ENCODE measurements around the gene DNAJC17. TPM values are rescaled to one million over a fixed set of nuclear protein-coding genes. Genes with fewer than 3 reads are reported as not detected.

The DNAJC17 gene
- total RNA-seq, 1 experiment from 2014 or later = 53.3 TPM

DNA sequence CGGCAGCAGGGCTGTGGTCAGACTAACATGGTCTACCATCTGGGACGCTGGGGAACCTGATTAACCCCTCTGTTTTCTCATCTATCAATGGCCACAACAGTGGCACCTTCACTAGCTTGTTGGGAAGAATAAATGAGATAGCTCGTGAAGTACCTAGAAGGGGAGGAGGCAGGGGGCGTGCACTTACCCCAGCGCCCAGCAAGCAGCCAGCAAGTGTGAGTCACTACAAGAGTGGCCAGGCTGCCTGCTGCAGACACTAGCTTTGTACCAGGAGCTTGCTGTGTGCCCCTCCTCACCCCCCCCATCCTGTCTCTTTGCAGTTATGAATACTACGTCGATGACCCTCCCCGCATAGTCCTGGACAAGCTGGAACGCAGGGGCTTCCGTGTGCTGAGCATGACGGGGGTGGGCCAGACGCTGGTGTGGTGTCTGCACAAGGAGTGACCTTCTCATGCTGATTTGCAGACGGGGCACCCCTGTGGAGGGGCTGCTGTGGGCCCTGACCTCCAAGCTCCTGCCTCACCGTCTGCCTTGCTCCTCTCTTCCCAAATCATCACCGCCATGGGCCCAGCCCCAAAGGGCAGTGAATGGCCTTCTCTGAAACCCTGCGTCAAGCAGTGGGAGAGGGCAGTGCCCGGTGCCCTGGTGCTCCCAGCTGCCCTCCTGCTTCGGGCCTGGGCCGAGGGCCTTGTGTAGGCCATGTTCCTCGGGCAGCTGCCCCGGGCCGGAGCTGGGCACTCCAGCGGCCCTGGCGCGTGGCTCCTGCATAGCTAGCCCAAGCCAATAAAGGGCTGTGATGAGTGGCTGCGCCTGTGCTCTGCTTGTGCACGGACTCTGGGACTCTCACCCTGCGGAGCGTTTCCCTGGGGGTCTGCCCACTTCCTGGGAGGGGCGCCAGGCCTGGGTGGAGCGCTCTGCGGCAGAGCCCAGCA lies 40.1 kb downstream of the DNAJC17 start:
- Histone ChIP-seq H3K4me1 (ENCODE audit: insufficient read depth, low read length) (peaks cover 57% of the 10 kb centered on the region), H3K4me3 (ENCODE audit: low read length) (no peak overlapping the region), H3K9ac (ENCODE audit: low read length) (no peak overlapping the region), H3K27ac (ENCODE audit: low read length) (no peak overlapping the region), H4K20me1 (ENCODE audit: low read length) (no peaks in the 10 kb centered on the region), H3K9me3 (ENCODE audit: low read length) (no peaks in the 10 kb centered on the region), H3K4me2 (ENCODE audit: low read length) (no peak overlapping the region), H3K79me2 (ENCODE audit: low read length) (no peaks in the 10 kb centered on the region), H3F3A (ENCODE audit: low read length, unreplicated experiment) (no peaks in the 10 kb centered on the region), H3K36me3 (ENCODE audit: low read depth, low read length) (no peaks in the 10 kb centered on the region), H2AFZ (ENCODE audit: low read length) (no peak overlapping the region), H3K9me2 (replicated peaks; ENCODE audit: low read length) (no peaks in the 10 kb centered on the region), H3K27me3 (ENCODE audit: low read length) (no peaks in the 10 kb centered on the region)
- ChIA-PET CTCF (interaction anchor here (0.7 to 1.1 kb wide), 3 partner anchors 9 to 21 kb away, joined by 3 to 4 read pairs (median 3); no protein-coding TSS in a partner anchor), POLR2A (ENCODE audit: unreplicated experiment) (interaction anchor here (0.6 kb wide), 1 partner anchor 29 kb away, joined by 3 read pairs; no protein-coding TSS in a partner anchor)
- DNase-seq (peak; percentile 54), ATAC-seq (no peak)
- intact Hi-C loops (cut with micrococcal nuclease) = no loop called here
- TF ChIP-seq, protein P1, sequence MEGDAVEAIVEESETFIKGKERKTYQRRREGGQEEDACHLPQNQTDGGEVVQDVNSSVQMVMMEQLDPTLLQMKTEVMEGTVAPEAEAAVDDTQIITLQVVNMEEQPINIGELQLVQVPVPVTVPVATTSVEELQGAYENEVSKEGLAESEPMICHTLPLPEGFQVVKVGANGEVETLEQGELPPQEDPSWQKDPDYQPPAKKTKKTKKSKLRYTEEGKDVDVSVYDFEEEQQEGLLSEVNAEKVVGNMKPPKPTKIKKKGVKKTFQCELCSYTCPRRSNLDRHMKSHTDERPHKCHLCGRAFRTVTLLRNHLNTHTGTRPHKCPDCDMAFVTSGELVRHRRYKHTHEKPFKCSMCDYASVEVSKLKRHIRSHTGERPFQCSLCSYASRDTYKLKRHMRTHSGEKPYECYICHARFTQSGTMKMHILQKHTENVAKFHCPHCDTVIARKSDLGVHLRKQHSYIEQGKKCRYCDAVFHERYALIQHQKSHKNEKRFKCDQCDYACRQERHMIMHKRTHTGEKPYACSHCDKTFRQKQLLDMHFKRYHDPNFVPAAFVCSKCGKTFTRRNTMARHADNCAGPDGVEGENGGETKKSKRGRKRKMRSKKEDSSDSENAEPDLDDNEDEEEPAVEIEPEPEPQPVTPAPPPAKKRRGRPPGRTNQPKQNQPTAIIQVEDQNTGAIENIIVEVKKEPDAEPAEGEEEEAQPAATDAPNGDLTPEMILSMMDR (conservative IDR thresholded peaks at IDR 0.05; ENCODE audit: low read depth, low read length) = no peak
- TF ChIP-seq EZH2 (IDR thresholded peaks at IDR 0.05; ENCODE audit: low read length, unreplicated experiment) (no peak), EZH2phosphoT487 (IDR thresholded peaks at IDR 0.05; ENCODE audit: borderline replicate concordance, low read length) (no peak)
- BruUV-seq (replicated peaks) = no TSS peak

DNA sequence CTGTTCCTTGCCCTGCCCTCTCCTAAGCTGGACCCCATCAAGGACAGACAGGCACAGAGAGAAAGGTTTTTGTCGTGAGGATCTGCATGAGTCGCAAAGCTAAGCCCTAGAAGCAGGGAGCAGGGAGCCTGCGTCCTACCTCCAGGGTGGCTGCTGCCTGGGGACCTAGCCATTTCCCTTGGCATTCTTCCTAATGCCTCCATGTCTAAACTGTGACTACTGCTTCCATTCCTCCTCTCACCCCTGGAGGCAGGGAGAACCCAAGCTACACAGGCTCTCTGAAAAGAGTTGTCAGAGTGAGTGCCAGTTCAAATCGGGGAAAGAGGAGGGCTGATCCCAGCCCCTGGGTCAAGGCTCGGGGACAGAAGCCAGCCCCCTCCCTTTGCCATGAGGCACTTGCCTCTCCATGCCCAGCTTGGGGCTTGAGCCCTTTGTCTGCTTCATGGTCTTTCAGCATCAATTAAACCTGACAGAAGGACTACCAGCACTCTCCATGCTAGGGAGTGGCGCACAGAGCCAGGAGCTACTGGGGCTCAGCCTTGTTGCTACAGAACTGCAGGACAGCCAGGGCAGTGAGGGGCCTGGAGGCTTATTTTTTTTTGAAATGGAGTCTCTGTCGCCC lies 41.0 kb downstream of the DNAJC17 start:
- H3K79me2 ChIP-seq (ENCODE audit: low read length) = no peaks in the 10 kb centered on the region
- H3K9ac ChIP-seq (ENCODE audit: low read length) = no peak overlapping the region
- no peaks in the 10 kb centered on the region for H4K20me1 ChIP-seq (ENCODE audit: low read length)
- CTCF ChIA-PET = interaction anchor here (1.0 to 1.1 kb wide), 2 partner anchors 19 to 20 kb away, joined by 3 read pairs; no protein-coding TSS in a partner anchor
- ATAC-seq = no peak
- no peak overlapping the region for H3K4me3 ChIP-seq (ENCODE audit: low read length)
- no TSS peak for BruUV-seq (replicated peaks)
- no peak for DNase-seq
- TF ChIP-seq EZH2 (IDR thresholded peaks at IDR 0.05; ENCODE audit: low read length, unreplicated experiment) = no peak
- TF ChIP-seq, protein P1 (conservative IDR thresholded peaks at IDR 0.05; ENCODE audit: low read depth, low read length) = no peak
- H3K27ac ChIP-seq (ENCODE audit: low read length) = no peak overlapping the region
- no peak overlapping the region for H2AFZ ChIP-seq (ENCODE audit: low read length)
- H3K4me1 ChIP-seq (ENCODE audit: insufficient read depth, low read length) = peaks cover 57% of the 10 kb centered on the region
- H3K36me3 ChIP-seq (ENCODE audit: low read depth, low read length) = no peaks in the 10 kb centered on the region
- intact Hi-C loops (cut with micrococcal nuclease) = no loop called here
- H3K9me2 ChIP-seq (replicated peaks; ENCODE audit: low read length) = no peaks in the 10 kb centered on the region
- POLR2A ChIA-PET (ENCODE audit: unreplicated experiment) = interaction anchor here (0.6 kb wide), 1 partner anchor 30 kb away, joined by 3 read pairs; no protein-coding TSS in a partner anchor
- H3F3A ChIP-seq (ENCODE audit: low read length, unreplicated experiment) = no peaks in the 10 kb centered on the region
- no peaks in the 10 kb centered on the region for H3K27me3 ChIP-seq (ENCODE audit: low read length)
- no peaks in the 10 kb centered on the region for H3K9me3 ChIP-seq (ENCODE audit: low read length)
- no peak overlapping the region for H3K4me2 ChIP-seq (ENCODE audit: low read length)

All from PC-3 (cell line).